ENCODE results near the gene COA1. TPM values are rescaled to one million over a fixed set of nuclear protein-coding genes. Genes with fewer than 3 reads are reported as not detected.

The COA1 gene
- total RNA-seq, 3 donors from 2014 or later (not counting 1 experiment from before 2014, with no cell fraction given) = 55.0 to 85.3 (median 69.5) TPM

DNA sequence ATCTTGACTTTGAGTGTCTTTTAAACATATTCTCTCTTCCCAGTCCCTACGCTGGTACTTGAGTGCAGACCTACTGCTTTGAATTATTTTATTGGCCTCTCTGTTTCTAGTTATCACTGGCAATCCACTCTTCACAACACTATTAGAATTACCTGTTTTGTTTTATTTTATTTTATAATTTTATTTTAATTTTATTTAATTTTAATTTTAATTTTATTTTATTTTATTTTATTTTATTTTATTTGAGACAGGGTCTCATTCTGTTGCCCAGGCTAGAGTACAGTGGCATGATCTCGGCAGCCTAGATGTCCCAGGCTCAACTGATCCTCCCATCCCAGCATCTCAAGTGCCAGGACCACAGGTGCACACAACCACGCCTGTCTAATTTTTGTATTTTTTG is 139.6 kb downstream of the COA1 start:
- Histone ChIP-seq H3K4me1 (ENCODE audit: control insufficient read depth, insufficient read depth, low read length) (peaks cover 36% of the 10 kb centered on the region), H3K9me3 (ENCODE audit: control insufficient read depth, insufficient read depth, low read length) (no peaks in the 10 kb centered on the region), H3K36me3 (ENCODE audit: control insufficient read depth, insufficient read depth, low read length) (peaks cover 10% of the 10 kb centered on the region), H3K27ac (ENCODE audit: low read length) (peak overlapping the region; percentile 99), H3K27me3 (ENCODE audit: control insufficient read depth, insufficient read depth, low read length) (no peaks in the 10 kb centered on the region), H3K4me3 (ENCODE audit: low read length) (no peak overlapping the region)
- WGBS (ENCODE audit: insufficient coverage) = 43% methylated on average over 2 of the region's 3 CpGs
- H3K36me3 Mint-ChIP-seq = no peaks in the 10 kb centered on the region
- peak overlapping the region; percentile 58 for H3K4me3 Mint-ChIP-seq
- intact Hi-C loops (cut with micrococcal nuclease) = loop anchor here (10.0 kb wide), 1 partner anchor 1295 kb away; the partner anchor contains the start of gene PURB
- no peaks in the 10 kb centered on the region for H3K9me3 Mint-ChIP-seq
- H3K4me1 Mint-ChIP-seq = peaks cover 83 to 92% of the 10 kb centered on the region in 2 donors
- no peak for TF ChIP-seq CTCF (IDR thresholded peaks at IDR 0.05)
- peak overlapping the region; percentile 83 to 99 for H3K27ac Mint-ChIP-seq
- no peak for DNase-seq
- no peaks in the 10 kb centered on the region for H3K27me3 Mint-ChIP-seq (ENCODE audit: low read depth in 2 of 2)
- ATAC-seq = no peak

Other genes starting within 250 kb of the COA1 start
- gene STK17A, start 146.4 kb downstream of the COA1 start, total RNA-seq = 100 to 1,000 TPM in 2 of 3 donors, 10 to 100 TPM in 1; 92.9 to 135 (median 111) TPM
- gene BLVRA, start 29.2 kb upstream of the COA1 start, total RNA-seq = 10 to 100 TPM; 19.8 to 25.6 (median 20.9) TPM
- 10 to 100 TPM; 34.8 to 37.4 (median 35.7) TPM for gene MRPS24, start 140.0 kb upstream of the COA1 start, total RNA-seq
- gene URGCP, start 177.1 kb upstream of the COA1 start, total RNA-seq = 10 to 100 TPM; 11.5 to 24.4 (median 21.5) TPM
- gene UBE2D4, start 196.9 kb upstream of the COA1 start, total RNA-seq = 10 to 100 TPM in 1 of 3 donors, 1 to 10 TPM in 2; 5.3 to 10.6 (median 9.6) TPM

Data from natural killer cell (primary cell).